ENCODE results near the gene HCN1. TPM values are rescaled to one million over a fixed set of nuclear protein-coding genes. Genes with fewer than 3 reads are reported as not detected.

HCN1 gene
- total and polyA plus RNA-seq, 2 of the 4 experiments (the other 2 are of a cell fraction): not detected

DNA sequence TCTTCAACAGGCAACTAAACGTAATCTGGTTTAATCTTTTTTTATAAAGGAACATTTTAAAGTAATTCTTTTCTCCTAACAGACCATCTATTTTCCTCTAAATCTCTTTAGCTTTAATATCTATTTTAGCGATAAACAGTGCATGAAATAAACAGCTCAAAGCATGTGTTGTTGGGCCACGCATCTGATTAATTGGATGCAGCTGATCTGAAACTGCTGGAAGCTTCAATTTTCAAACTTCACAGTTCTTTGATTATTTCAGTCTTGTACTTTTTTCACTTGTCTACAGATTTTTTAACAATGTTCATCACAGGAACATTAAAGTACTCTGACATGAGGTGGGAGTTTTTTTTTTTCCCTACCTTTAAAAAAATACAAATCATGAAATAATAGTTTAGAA, 443.6 kb downstream of the HCN1 start:
- no TSS peak for BruUV-seq (replicated peaks)
- TF ChIP-seq MAZ (IDR thresholded peaks at IDR 0.05; ENCODE audit: borderline replicate concordance, low read depth, low read length) (no peak), RCOR1 (IDR thresholded peaks at IDR 0.05; ENCODE audit: insufficient replicate concordance, low read length) (no peak), MXI1 (IDR thresholded peaks at IDR 0.05; ENCODE audit: borderline replicate concordance, low read depth, low read length) (no peak), SMC3 (IDR thresholded peaks at IDR 0.05; ENCODE audit: low read depth, low read length) (no peak), POLR2A (IDR thresholded peaks at IDR 0.05; ENCODE audit: low read depth, low read length) (no peak), BHLHE40 (IDR thresholded peaks at IDR 0.05; ENCODE audit: low read depth, low read length) (no peak), FOS (IDR thresholded peaks at IDR 0.05; ENCODE audit: low read depth, low read length) (no peak), CEBPB (IDR thresholded peaks at IDR 0.05; ENCODE audit: low read depth, low read length) (no peak), RFX5 (IDR thresholded peaks at IDR 0.05; ENCODE audit: low read depth, low read length) (no peak), MAFK (IDR thresholded peaks at IDR 0.05; ENCODE audit: low read depth, low read length) (no peak), NFE2L2 (IDR thresholded peaks at IDR 0.05; ENCODE audit: low read depth, low read length) (no peak), RAD21 (IDR thresholded peaks at IDR 0.05; ENCODE audit: low read length) (no peak), CTCF (conservative IDR thresholded peaks at IDR 0.05; ENCODE audit: low read depth, low read length) (no peak), CHD1 (IDR thresholded peaks at IDR 0.05; ENCODE audit: low read depth, low read length) (no peak), USF2 (IDR thresholded peaks at IDR 0.05; ENCODE audit: low read depth, low read length) (no peak)
- TF ChIP-seq, protein P1, sequence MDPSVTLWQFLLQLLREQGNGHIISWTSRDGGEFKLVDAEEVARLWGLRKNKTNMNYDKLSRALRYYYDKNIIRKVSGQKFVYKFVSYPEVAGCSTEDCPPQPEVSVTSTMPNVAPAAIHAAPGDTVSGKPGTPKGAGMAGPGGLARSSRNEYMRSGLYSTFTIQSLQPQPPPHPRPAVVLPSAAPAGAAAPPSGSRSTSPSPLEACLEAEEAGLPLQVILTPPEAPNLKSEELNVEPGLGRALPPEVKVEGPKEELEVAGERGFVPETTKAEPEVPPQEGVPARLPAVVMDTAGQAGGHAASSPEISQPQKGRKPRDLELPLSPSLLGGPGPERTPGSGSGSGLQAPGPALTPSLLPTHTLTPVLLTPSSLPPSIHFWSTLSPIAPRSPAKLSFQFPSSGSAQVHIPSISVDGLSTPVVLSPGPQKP (IDR thresholded peaks at IDR 0.05; ENCODE audit: borderline replicate concordance, low read depth, low read length): no peak

More for the DNA sequence above, 443.6 kb downstream of the HCN1 start:
- Histone ChIP-seq H2BK15ac (ENCODE audit: low read depth, low read length) (no peak overlapping the region), H2AFZ (replicated peaks; ENCODE audit: low read length, poor library complexity) (no peak overlapping the region), H3K14ac (replicated peaks; ENCODE audit: low read depth, low read length) (no peak overlapping the region), H4K91ac (ENCODE audit: insufficient read depth, low read depth, low read length) (no peak overlapping the region), H4K5ac (ENCODE audit: low read depth, low read length) (no peak overlapping the region), H3K27ac (ENCODE audit: insufficient read depth, low read length) (no peak overlapping the region), H3K18ac (ENCODE audit: low read depth, low read length) (no peak overlapping the region), H4K8ac (ENCODE audit: low read depth in 2 of 2, low read length in 2 of 2) (no peak overlapping the region), H3K4me2 (ENCODE audit: low read depth, low read length) (no peak overlapping the region), H2BK20ac (ENCODE audit: low read depth, low read length) (no peak overlapping the region), H2BK120ac (ENCODE audit: low read depth, low read length) (no peak overlapping the region), H2BK5ac (ENCODE audit: low read depth, low read length, poor library complexity, severe bottlenecking) (no peak overlapping the region), H3K4ac (ENCODE audit: low read depth, low read length) (no peak overlapping the region), H3K27me3 (ENCODE audit: control insufficient read depth, insufficient read depth, low read length) (no peaks in the 10 kb centered on the region), H3K23ac (ENCODE audit: low read depth, low read length) (no peak overlapping the region), H2AK5ac (ENCODE audit: low read depth, low read length) (no peak overlapping the region), H3K79me1 (ENCODE audit: low read depth in 1 of 2, low read length in 2 of 2) (no peaks in the 10 kb centered on the region), H2AK9ac (replicated peaks; ENCODE audit: low read depth, low read length, poor library complexity) (no peak overlapping the region), H3K56ac (ENCODE audit: extremely low read depth, insufficient read depth, low read length) (no peak overlapping the region), H3K9ac (ENCODE audit: low read depth, low read length) (no peak overlapping the region), H3K9me3 (ENCODE audit: control insufficient read depth, insufficient read depth, low read length) (peaks cover 3% of the 10 kb centered on the region; the same call in 1 of the 2 replicates), H3K9me1 (ENCODE audit: insufficient read depth, low read length) (no peaks in the 10 kb centered on the region), H3K4me1 (ENCODE audit: control insufficient read depth, insufficient read depth, low read length) (no peaks in the 10 kb centered on the region), H4K20me1 (ENCODE audit: insufficient read depth, low read length) (no peaks in the 10 kb centered on the region), H3K4me3 (ENCODE audit: insufficient read depth, low read depth, low read length) (no peak overlapping the region), H3K36me3 (ENCODE audit: control insufficient read depth, insufficient read depth, low read length) (no peaks in the 10 kb centered on the region)
- ATAC-seq (ENCODE audit: low read depth): no peak
- POLR2A ChIA-PET (ENCODE audit: unreplicated experiment): no interaction called here
- no peak for DNase-seq
- intact Hi-C loops (cut with micrococcal nuclease) (no loop called here), in situ Hi-C loops (cut with MboI; ENCODE audit: low sequenced_read_pairs) (no loop called here), dilution Hi-C loops (cut with HindIII; ENCODE audit: low sequenced_read_pairs, unreplicated experiment) (no loop called here)
- no CpG with 5 or more reads among the region's 3 CpGs for WGBS, 2 experiments (ENCODE audit: extremely low coverage in 2 of 2, insufficient read length in 1 of 2)
- CTCF ChIA-PET: interaction anchor here (0.5 kb wide), 1 partner anchor 690 kb away, joined by 3 read pairs; no protein-coding TSS in a partner anchor

Measured in IMR-90 (cell line).